K562 (cell line): ENCODE measurements around the gene SAMD14. TPM values are rescaled to one million over a fixed set of nuclear protein-coding genes. Genes with fewer than 3 reads are reported as not detected.

ENCODE experiments used
- CREB3L1 ChIP-seq: fragments of 450-650 bp; IDR thresholded peaks from 2 replicates; pipeline ENCODE4 v1.6.1; 2014; ENCODE audit warnings: low read depth, mild to moderate bottlenecking, moderate library complexity, borderline replicate concordance
- NBN ChIP-seq: fragments of 450-650 bp; IDR thresholded peaks from 2 replicates; pipeline ENCODE4 v1.6.1; 2016; ENCODE audit warnings: low read depth, mild to moderate bottlenecking
- PBX2 ChIP-seq, 2 experiments: IDR thresholded peaks in 1 of 2; conservative IDR thresholded peaks in 1 of 2; 2 replicates each; pipeline ENCODE4 v1.6.1; 2016; ENCODE audit warnings: low read depth in 2 of 2, mild to moderate bottlenecking in 1 of 2, missing compliant biosample characterization in 1 of 2, missing genetic modification characterization in 1 of 2, moderate library complexity in 1 of 2
- RBM17 ChIP-seq: fragments of 200-400 bp; formaldehyde crosslinking; IDR thresholded peaks from 2 replicates; pipeline ENCODE4 v1.6.1; 2017; ENCODE audit warnings: low read depth, mild to moderate bottlenecking, low read length, borderline replicate concordance
- ZNF384 ChIP-seq: IDR thresholded peaks from 2 replicates; pipeline ENCODE4 v1.6.1; 2012; ENCODE audit warnings: low read depth, low read length, improper control_type of control experiment
- polyA plus RNA-seq, 8 experiments: library from polyadenylated mRNA; depleted of rRNA in 4 of 8; stranded (reverse) in 5 of 8; unstranded in 3 of 8; fragments of >200 nt; fragmentation: Nextera tagmentation in 2 of 8; fragmentation: Illumina TruSeq in 1 of 8; extraction: Ambion mirVana in 2 of 8; extraction: Trizol in 1 of 8; gene quantifications; 2 replicates each; pipeline versions ENCODE4 v1.2.1 to v1.2.3, GENCODE V29; 2011 to 2014; ENCODE audit warnings: inconsistent platforms in 1 of 8, missing spikeins in 1 of 8
- total RNA-seq, 7 experiments: library from RNA; depleted of rRNA in 6 of 7; stranded (reverse); fragments of >200 nt in 6 of 7; fragmentation: Illumina TruSeq in 2 of 7; extraction: Trizol in 2 of 7; gene quantifications; 2 replicates each; pipeline versions ENCODE4 v1.2.1 to v1.2.3, GENCODE V29; 2011 to 2021; ENCODE audit warnings: low replicate concordance in 1 of 7
- TF ChIP-seq, protein P1 (sequence below): sonication (generic); formaldehyde crosslinking; IDR thresholded peaks from 2 replicates; pipeline ENCODE4 v1.8.0; 2022; ENCODE audit warnings: missing genetic modification reagents, mild to moderate bottlenecking, moderate library complexity, borderline replicate concordance

SAMD14 gene
- total and polyA plus RNA-seq, 9 of the 15 experiments (the other 6 are each of a cell fraction or from before 2014, with no cell fraction given), result 0.04 to 0.07 TPM; not detected in 7

DNA sequence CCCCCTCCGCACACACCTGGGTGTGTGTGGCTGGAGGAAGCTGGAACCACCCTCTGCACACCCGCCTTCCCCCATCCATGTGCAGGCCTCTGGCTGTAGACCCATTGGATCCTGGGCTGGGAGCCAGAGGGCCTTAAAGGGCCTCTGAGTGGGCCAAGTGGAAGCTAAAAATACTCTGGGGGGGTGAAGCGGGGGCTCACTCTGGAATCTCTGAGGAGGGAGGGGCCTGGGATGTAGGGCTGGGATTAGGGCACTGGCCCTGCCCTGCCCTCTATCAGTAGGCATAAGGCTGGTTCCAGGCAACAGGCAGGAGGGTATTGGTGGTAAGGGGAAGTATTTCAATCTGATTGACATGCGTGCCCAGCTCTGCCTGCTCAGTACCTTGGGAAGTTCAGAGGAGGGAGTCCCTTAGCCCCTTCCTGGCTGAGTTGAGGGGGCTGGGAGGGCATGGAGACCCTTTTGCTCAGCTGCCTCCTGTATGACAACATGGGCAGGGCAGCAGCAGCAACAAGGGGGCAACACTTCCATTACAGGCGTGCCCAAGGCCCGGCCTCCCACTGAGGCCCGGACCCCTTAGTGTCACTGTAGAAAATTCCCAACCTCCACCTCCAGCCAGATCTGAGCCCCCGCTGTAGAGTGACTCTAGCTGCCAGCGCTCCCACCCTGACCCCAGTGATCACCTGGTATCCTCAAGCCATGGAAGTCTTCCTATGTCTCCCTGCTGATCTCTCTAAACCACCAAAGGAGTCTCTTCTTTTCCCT is 68.8 kb downstream of the SAMD14 start (continued):
- TF ChIP-seq, protein P1, sequence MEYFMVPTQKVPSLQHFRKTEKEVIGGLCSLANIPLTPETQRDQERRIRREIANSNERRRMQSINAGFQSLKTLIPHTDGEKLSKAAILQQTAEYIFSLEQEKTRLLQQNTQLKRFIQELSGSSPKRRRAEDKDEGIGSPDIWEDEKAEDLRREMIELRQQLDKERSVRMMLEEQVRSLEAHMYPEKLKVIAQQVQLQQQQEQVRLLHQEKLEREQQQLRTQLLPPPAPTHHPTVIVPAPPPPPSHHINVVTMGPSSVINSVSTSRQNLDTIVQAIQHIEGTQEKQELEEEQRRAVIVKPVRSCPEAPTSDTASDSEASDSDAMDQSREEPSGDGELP (CRISPR knock-in tag), result no peak
- TF ChIP-seq ZNF384 (no peak), NBN (no peak), RBM17 (no peak), PBX2 (CRISPR knock-in tag; IDR thresholded peaks at IDR 0.05; ENCODE audit: low read depth) (no peak), PBX2 (tag; conservative IDR thresholded peaks at IDR 0.05; ENCODE audit: low read depth) (no peak), CREB3L1 (no peak)
- TF ChIP-seq, all 486 proteins: peak for 0

Other genes starting within 250 kb of the SAMD14 start
Only the 7 nearest of the 11 such genes appear.
- gene DLX3, start 134.9 kb downstream of the SAMD14 start, total RNA-seq (2014; rRNA removed), result not detected in 2 replicates
- not detected in 2 replicates for gene DLX3, start 134.9 kb downstream of the SAMD14 start, total RNA-seq (2014; rRNA removed; fragmentation: Illumina TruSeq; extraction: Trizol)
- gene DLX3, start 134.9 kb downstream of the SAMD14 start, total RNA-seq (2015; rRNA removed; fragmentation: Illumina TruSeq; extraction: Trizol), result not detected in 2 replicates
- not detected in 2 replicates for gene DLX3, start 134.9 kb downstream of the SAMD14 start, total RNA-seq (2021)
- not detected in 2 replicates for gene DLX3, start 134.9 kb downstream of the SAMD14 start, polyA plus RNA-seq (2011; rRNA removed)
- not detected in 2 replicates for gene DLX3, start 134.9 kb downstream of the SAMD14 start, polyA plus RNA-seq (2014; fragmentation: Illumina TruSeq; extraction: Trizol)
- gene DLX3, start 134.9 kb downstream of the SAMD14 start, polyA plus RNA-seq (2014; fragmentation: Nextera tagmentation; extraction: Ambion mirVana), result not detected
- gene DLX3, start 134.9 kb downstream of the SAMD14 start, polyA plus RNA-seq (2014; rRNA removed), result not detected in 2 replicates
- gene ITGA3, start 74.0 kb downstream of the SAMD14 start, total RNA-seq (2014; rRNA removed), result 0.05 and 0.20 TPM in 2 replicates
- 0.10 and 0.33 TPM in 2 replicates for gene ITGA3, start 74.0 kb downstream of the SAMD14 start, total RNA-seq (2014; rRNA removed; fragmentation: Illumina TruSeq; extraction: Trizol)
- gene ITGA3, start 74.0 kb downstream of the SAMD14 start, total RNA-seq (2015; rRNA removed; fragmentation: Illumina TruSeq; extraction: Trizol), result 0.11 and 0.14 TPM in 2 replicates
- gene ITGA3, start 74.0 kb downstream of the SAMD14 start, total RNA-seq (2021), result 0.75 and 1.3 TPM in 2 replicates
- 0.15 and 0.16 TPM in 2 replicates for gene ITGA3, start 74.0 kb downstream of the SAMD14 start, polyA plus RNA-seq (2011; rRNA removed)
- 0.13 and 0.24 TPM in 2 replicates for gene ITGA3, start 74.0 kb downstream of the SAMD14 start, polyA plus RNA-seq (2014; fragmentation: Illumina TruSeq; extraction: Trizol)
- not detected for gene ITGA3, start 74.0 kb downstream of the SAMD14 start, polyA plus RNA-seq (2014; fragmentation: Nextera tagmentation; extraction: Ambion mirVana)
- gene ITGA3, start 74.0 kb downstream of the SAMD14 start, polyA plus RNA-seq (2014; rRNA removed), result 0.03 TPM in 2 replicates
- gene PDK2, start 34.8 kb downstream of the SAMD14 start, total RNA-seq (2014; rRNA removed), result 1.00 and 1.5 TPM in 2 replicates
- gene PDK2, start 34.8 kb downstream of the SAMD14 start, total RNA-seq (2014; rRNA removed; fragmentation: Illumina TruSeq; extraction: Trizol), result 0.38 and 0.87 TPM in 2 replicates
- 1.2 and 1.4 TPM in 2 replicates for gene PDK2, start 34.8 kb downstream of the SAMD14 start, total RNA-seq (2015; rRNA removed; fragmentation: Illumina TruSeq; extraction: Trizol)
- 1.9 and 2.5 TPM in 2 replicates for gene PDK2, start 34.8 kb downstream of the SAMD14 start, total RNA-seq (2021)
- 1.8 and 5.3 TPM in 2 replicates for gene PDK2, start 34.8 kb downstream of the SAMD14 start, polyA plus RNA-seq (2011; rRNA removed)
- 2.0 and 2.7 TPM in 2 replicates for gene PDK2, start 34.8 kb downstream of the SAMD14 start, polyA plus RNA-seq (2014; fragmentation: Illumina TruSeq; extraction: Trizol)
- gene PDK2, start 34.8 kb downstream of the SAMD14 start, polyA plus RNA-seq (2014; fragmentation: Nextera tagmentation; extraction: Ambion mirVana), result under 1 TPM; 0.03 to 0.08 TPM
- gene PDK2, start 34.8 kb downstream of the SAMD14 start, polyA plus RNA-seq (2014; rRNA removed), result 1.5 and 2.6 TPM in 2 replicates
- 45.5 and 52.9 TPM in 2 replicates for gene PPP1R9B, start 20.5 kb upstream of the SAMD14 start, total RNA-seq (2014; rRNA removed)
- gene PPP1R9B, start 20.5 kb upstream of the SAMD14 start, total RNA-seq (2014; rRNA removed; fragmentation: Illumina TruSeq; extraction: Trizol), result 9.9 and 14.5 TPM in 2 replicates
- gene PPP1R9B, start 20.5 kb upstream of the SAMD14 start, total RNA-seq (2015; rRNA removed; fragmentation: Illumina TruSeq; extraction: Trizol), result 28.6 and 29.0 TPM in 2 replicates
- 56.6 and 63.5 TPM in 2 replicates for gene PPP1R9B, start 20.5 kb upstream of the SAMD14 start, total RNA-seq (2021)
- 11.6 and 12.7 TPM in 2 replicates for gene PPP1R9B, start 20.5 kb upstream of the SAMD14 start, polyA plus RNA-seq (2011; rRNA removed)
- gene PPP1R9B, start 20.5 kb upstream of the SAMD14 start, polyA plus RNA-seq (2014; fragmentation: Illumina TruSeq; extraction: Trizol), result 24.7 and 25.5 TPM in 2 replicates
- gene PPP1R9B, start 20.5 kb upstream of the SAMD14 start, polyA plus RNA-seq (2014; fragmentation: Nextera tagmentation; extraction: Ambion mirVana), result under 1 TPM; 0.10 to 0.13 TPM
- 34.2 and 35.7 TPM in 2 replicates for gene PPP1R9B, start 20.5 kb upstream of the SAMD14 start, polyA plus RNA-seq (2014; rRNA removed)
- gene SGCA, start 35.8 kb upstream of the SAMD14 start, total RNA-seq (2014; rRNA removed), result not detected in 2 replicates
- gene SGCA, start 35.8 kb upstream of the SAMD14 start, total RNA-seq (2014; rRNA removed; fragmentation: Illumina TruSeq; extraction: Trizol), result not detected in 2 replicates
- gene SGCA, start 35.8 kb upstream of the SAMD14 start, total RNA-seq (2015; rRNA removed; fragmentation: Illumina TruSeq; extraction: Trizol), result not detected in 2 replicates
- not detected in 2 replicates for gene SGCA, start 35.8 kb upstream of the SAMD14 start, total RNA-seq (2021)
- not detected in 2 replicates for gene SGCA, start 35.8 kb upstream of the SAMD14 start, polyA plus RNA-seq (2011; rRNA removed)
- gene SGCA, start 35.8 kb upstream of the SAMD14 start, polyA plus RNA-seq (2014; fragmentation: Illumina TruSeq; extraction: Trizol), result not detected in 2 replicates
- gene SGCA, start 35.8 kb upstream of the SAMD14 start, polyA plus RNA-seq (2014; fragmentation: Nextera tagmentation; extraction: Ambion mirVana), result not detected
- not detected in 2 replicates for gene SGCA, start 35.8 kb upstream of the SAMD14 start, polyA plus RNA-seq (2014; rRNA removed)
- 0.86 and 0.91 TPM in 2 replicates for gene COL1A1, start 71.5 kb upstream of the SAMD14 start, total RNA-seq (2014; rRNA removed)
- gene COL1A1, start 71.5 kb upstream of the SAMD14 start, total RNA-seq (2014; rRNA removed; fragmentation: Illumina TruSeq; extraction: Trizol), result 0.15 TPM in 1 of 2 replicates, not detected in the other
- 0.08 and 0.18 TPM in 2 replicates for gene COL1A1, start 71.5 kb upstream of the SAMD14 start, total RNA-seq (2015; rRNA removed; fragmentation: Illumina TruSeq; extraction: Trizol)
- gene COL1A1, start 71.5 kb upstream of the SAMD14 start, total RNA-seq (2021), result 2.8 and 3.4 TPM in 2 replicates
- gene COL1A1, start 71.5 kb upstream of the SAMD14 start, polyA plus RNA-seq (2011; rRNA removed), result 0.11 and 0.20 TPM in 2 replicates
- gene COL1A1, start 71.5 kb upstream of the SAMD14 start, polyA plus RNA-seq (2014; fragmentation: Illumina TruSeq; extraction: Trizol), result 0.64 and 0.91 TPM in 2 replicates
- gene COL1A1, start 71.5 kb upstream of the SAMD14 start, polyA plus RNA-seq (2014; fragmentation: Nextera tagmentation; extraction: Ambion mirVana), result under 1 TPM; 0.04 to 0.06 TPM
- gene COL1A1, start 71.5 kb upstream of the SAMD14 start, polyA plus RNA-seq (2014; rRNA removed), result 0.86 and 0.95 TPM in 2 replicates
- gene TMEM92, start 144.3 kb upstream of the SAMD14 start, total RNA-seq (2014; rRNA removed), result 0.32 TPM in 1 of 2 replicates, not detected in the other
- 0.10 and 0.18 TPM in 2 replicates for gene TMEM92, start 144.3 kb upstream of the SAMD14 start, total RNA-seq (2014; rRNA removed; fragmentation: Illumina TruSeq; extraction: Trizol)
- 0.14 and 0.23 TPM in 2 replicates for gene TMEM92, start 144.3 kb upstream of the SAMD14 start, total RNA-seq (2015; rRNA removed; fragmentation: Illumina TruSeq; extraction: Trizol)
- gene TMEM92, start 144.3 kb upstream of the SAMD14 start, total RNA-seq (2021), result 0.40 and 0.47 TPM in 2 replicates
- gene TMEM92, start 144.3 kb upstream of the SAMD14 start, polyA plus RNA-seq (2011; rRNA removed), result 0.22 and 1.1 TPM in 2 replicates
- 2.1 and 2.6 TPM in 2 replicates for gene TMEM92, start 144.3 kb upstream of the SAMD14 start, polyA plus RNA-seq (2014; fragmentation: Illumina TruSeq; extraction: Trizol)
- under 1 TPM; 0.59 to 0.81 TPM for gene TMEM92, start 144.3 kb upstream of the SAMD14 start, polyA plus RNA-seq (2014; fragmentation: Nextera tagmentation; extraction: Ambion mirVana)
- 0.09 and 0.49 TPM in 2 replicates for gene TMEM92, start 144.3 kb upstream of the SAMD14 start, polyA plus RNA-seq (2014; rRNA removed)